Suprapubic skin (tissue), 4 donors: ENCODE data around the gene SCARB1. TPM values are rescaled to one million over a fixed set of nuclear protein-coding genes. Genes with fewer than 3 reads are reported as not detected.

Source experiments
- DNase-seq, 2 donors: peaks; one replicate each; pipeline ENCODE4 v3.0.0-alpha.2; 2019; ENCODE audit warnings: low spot score in 2 of 2
- H3K27ac ChIP-seq: fragments of 200-600 bp; sonication (generic); one replicate; pipeline ENCODE4 v1.5.1; 2019
- H3K27me3 ChIP-seq: fragments of 200-600 bp; sonication (generic); one replicate; pipeline ENCODE4 v1.5.1; 2019
- H3K36me3 ChIP-seq: fragments of 200-600 bp; sonication (generic); one replicate; pipeline ENCODE4 v1.5.1; 2019
- H3K4me1 ChIP-seq: fragments of 200-600 bp; sonication (generic); one replicate; pipeline ENCODE4 v1.5.1; 2019
- H3K4me3 ChIP-seq: fragments of 200-600 bp; sonication (generic); one replicate; pipeline ENCODE4 v1.5.1; 2019; ENCODE audit warnings: mild to moderate bottlenecking
- H3K9me3 ChIP-seq: fragments of 200-600 bp; sonication (generic); one replicate; pipeline ENCODE4 v1.5.1; 2019
- EP300 ChIP-seq: sonication (generic); formaldehyde crosslinking; IDR thresholded peaks from one replicate; pipeline ENCODE4 v1.6.1; 2017; ENCODE audit warnings: antibody characterized with exemption
- POLR2A ChIP-seq, 2 donors: fragments of 450-650 bp; IDR thresholded peaks; one replicate each; pipeline ENCODE4 v1.6.1; 2017; ENCODE audit warnings: antibody characterized with exemption in 2 of 2, mild to moderate bottlenecking in 2 of 2, moderate library complexity in 2 of 2
- POLR2AphosphoS5 ChIP-seq, 3 donors: sonication (generic); formaldehyde crosslinking; IDR thresholded peaks; one replicate each; pipeline ENCODE4 v1.6.1; 2017; ENCODE audit warnings: antibody characterized with exemption in 3 of 3
- WGBS: methylation state at CpG from one replicate; pipeline ENCODE4 v1.1.5; 2018; 5-methylcytosine and 5-hydroxymethylcytosine counted together
- total RNA-seq, 4 donors: library from RNA; depleted of rRNA; stranded (reverse); fragments of >200 nt; gene quantifications; one replicate each; pipeline ENCODE4 v1.1.0, GENCODE V29; 2016
- TF ChIP-seq, protein P1 (sequence below), 2 donors: fragments of 200-600 bp in 1 of 2; fragments of 450-650 bp in 1 of 2; sonication (generic) in 1 of 2; IDR thresholded peaks; one replicate each; pipeline ENCODE4 v1.5.1; 2016 to 2019; ENCODE audit warnings: antibody characterized with exemption in 2 of 2, mild to moderate bottlenecking in 1 of 2, moderate library complexity in 1 of 2

The SCARB1 gene
- total RNA-seq, 4 donors from 2014 or later: 25.6 to 38.1 (median 29.0) TPM

DNA sequence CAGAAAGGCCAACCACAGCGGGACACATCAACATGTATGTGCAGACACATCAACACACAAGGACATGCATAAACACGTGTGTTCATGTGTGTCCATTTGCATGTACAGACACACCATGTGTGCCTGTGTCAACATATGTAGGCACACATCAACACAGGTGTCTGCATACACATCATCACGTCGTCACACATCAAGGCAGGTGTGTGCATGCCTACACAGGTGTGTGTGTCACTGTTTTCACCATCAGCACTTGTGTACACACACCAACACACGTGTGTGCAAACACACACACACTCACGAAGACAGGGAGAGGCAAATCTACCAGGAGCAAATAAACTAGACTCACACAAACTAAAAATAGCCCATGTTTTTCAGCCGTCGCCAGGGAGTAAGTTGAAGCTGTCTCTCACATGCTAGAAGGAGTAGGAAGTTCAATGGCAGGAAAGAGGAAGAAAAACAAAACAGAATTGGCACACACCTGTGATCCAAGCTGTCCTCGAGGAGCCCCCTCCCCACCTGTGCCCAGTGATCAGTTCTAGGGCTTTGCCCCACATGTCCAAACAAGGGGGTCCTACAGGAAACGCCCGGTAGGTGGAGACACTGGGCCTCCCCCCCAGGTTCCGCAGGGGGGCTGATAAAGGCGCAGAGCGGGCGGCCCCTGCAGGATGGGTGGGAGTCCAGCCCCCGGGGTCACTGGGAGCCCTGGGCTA is 7.4 kb downstream of the SCARB1 start:
- Histone ChIP-seq H3K4me3 (no peak overlapping the region), H3K4me1 (peaks cover 28% of the 10 kb centered on the region), H3K36me3 (no peaks in the 10 kb centered on the region), H3K27me3 (no peaks in the 10 kb centered on the region), H3K27ac (no peak overlapping the region), H3K9me3 (no peaks in the 10 kb centered on the region)
- no peak for DNase-seq
- 65% methylated on average over 16 of the region's 16 CpGs for WGBS
- TF ChIP-seq, protein P1, sequence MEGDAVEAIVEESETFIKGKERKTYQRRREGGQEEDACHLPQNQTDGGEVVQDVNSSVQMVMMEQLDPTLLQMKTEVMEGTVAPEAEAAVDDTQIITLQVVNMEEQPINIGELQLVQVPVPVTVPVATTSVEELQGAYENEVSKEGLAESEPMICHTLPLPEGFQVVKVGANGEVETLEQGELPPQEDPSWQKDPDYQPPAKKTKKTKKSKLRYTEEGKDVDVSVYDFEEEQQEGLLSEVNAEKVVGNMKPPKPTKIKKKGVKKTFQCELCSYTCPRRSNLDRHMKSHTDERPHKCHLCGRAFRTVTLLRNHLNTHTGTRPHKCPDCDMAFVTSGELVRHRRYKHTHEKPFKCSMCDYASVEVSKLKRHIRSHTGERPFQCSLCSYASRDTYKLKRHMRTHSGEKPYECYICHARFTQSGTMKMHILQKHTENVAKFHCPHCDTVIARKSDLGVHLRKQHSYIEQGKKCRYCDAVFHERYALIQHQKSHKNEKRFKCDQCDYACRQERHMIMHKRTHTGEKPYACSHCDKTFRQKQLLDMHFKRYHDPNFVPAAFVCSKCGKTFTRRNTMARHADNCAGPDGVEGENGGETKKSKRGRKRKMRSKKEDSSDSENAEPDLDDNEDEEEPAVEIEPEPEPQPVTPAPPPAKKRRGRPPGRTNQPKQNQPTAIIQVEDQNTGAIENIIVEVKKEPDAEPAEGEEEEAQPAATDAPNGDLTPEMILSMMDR (IDR thresholded peaks at IDR 0.05): no peak
- TF ChIP-seq POLR2AphosphoS5 (IDR thresholded peaks at IDR 0.05) (no peak), POLR2A (IDR thresholded peaks at IDR 0.05) (no peak)

DNA sequence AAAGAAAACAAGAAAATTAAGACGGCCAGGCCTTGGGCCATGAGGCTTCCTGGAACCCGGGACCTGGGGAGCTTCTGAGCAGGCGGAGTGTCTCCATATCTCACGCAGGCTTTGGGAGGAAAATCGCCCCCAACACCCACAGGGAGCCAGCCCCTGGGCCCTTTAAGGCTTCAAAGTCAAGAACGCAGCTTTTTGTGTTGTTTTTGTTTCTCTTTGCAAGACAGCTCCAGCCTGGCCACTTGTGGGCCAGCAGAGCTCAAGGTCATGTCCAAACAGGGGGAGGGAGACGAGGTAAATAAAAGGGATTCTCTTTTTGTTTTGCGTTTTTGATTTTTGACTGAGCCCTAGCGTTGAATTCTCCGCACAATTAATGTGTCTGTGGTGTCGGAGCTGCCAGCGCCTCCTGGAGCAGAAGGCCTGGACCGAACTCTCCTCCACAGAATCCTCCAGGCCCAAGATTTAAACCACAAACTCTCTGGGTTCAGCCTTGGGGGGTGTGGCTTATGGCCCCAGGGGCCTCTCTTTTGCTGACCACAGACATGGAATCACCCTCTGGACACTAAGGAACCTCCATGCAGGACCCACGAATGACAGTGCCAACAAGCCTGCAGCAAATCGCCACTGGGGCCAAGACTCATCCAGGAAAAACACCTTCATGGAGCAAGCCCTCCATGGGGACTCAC is 8.2 kb downstream of the SCARB1 start:
- Histone ChIP-seq H3K9me3 (no peaks in the 10 kb centered on the region), H3K36me3 (no peaks in the 10 kb centered on the region), H3K27ac (peak overlapping the region; percentile 21), H3K4me3 (no peak overlapping the region), H3K27me3 (no peaks in the 10 kb centered on the region), H3K4me1 (peaks cover 28% of the 10 kb centered on the region)
- WGBS: 84% methylated on average over 15 of the region's 15 CpGs
- no peak for DNase-seq
- no peak for TF ChIP-seq EP300
- no peak for TF ChIP-seq POLR2A (IDR thresholded peaks at IDR 0.05)
- TF ChIP-seq, protein P1 (IDR thresholded peaks at IDR 0.05): no peak
- TF ChIP-seq POLR2AphosphoS5 (IDR thresholded peaks at IDR 0.05): no peak

DNA sequence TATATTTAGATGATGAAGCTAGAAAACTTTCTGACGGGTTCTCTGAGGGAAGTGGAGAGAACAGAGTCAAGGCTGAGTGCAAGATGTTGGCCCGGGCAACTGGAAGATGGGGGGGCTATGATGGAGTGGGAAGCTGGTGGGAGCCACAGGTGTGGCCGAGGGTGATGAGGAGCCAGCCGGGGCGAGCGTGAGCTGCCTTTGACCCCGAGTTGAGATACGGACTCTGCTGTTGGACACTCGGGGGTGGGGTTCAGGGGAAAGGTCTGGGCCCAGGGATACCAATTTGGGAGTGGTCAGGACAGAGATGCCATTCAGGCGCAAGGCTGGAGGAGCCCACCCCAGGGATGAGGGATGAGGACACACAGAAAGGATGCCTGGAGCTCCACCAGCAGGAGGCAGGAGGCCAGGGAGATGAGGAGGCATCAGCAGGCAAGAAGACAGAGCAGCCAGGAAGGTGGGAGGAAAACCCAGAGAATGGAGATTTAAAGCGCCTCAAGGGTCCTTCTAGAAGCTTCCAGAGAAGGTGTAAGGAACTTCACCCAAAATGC is 9.0 kb downstream of the SCARB1 start:
- H3K4me3 ChIP-seq: no peak overlapping the region
- no peaks in the 10 kb centered on the region for H3K36me3 ChIP-seq
- DNase-seq: no peak
- TF ChIP-seq EP300: no peak
- no peak for TF ChIP-seq POLR2A (IDR thresholded peaks at IDR 0.05)
- no peak for TF ChIP-seq POLR2AphosphoS5 (IDR thresholded peaks at IDR 0.05)
- TF ChIP-seq, protein P1 (IDR thresholded peaks at IDR 0.05): no peak
- no peak overlapping the region for H3K27ac ChIP-seq
- H3K4me1 ChIP-seq: peaks cover 28% of the 10 kb centered on the region
- H3K9me3 ChIP-seq: no peaks in the 10 kb centered on the region
- H3K27me3 ChIP-seq: no peaks in the 10 kb centered on the region
- WGBS: 92% methylated on average over 11 of the region's 11 CpGs

DNA sequence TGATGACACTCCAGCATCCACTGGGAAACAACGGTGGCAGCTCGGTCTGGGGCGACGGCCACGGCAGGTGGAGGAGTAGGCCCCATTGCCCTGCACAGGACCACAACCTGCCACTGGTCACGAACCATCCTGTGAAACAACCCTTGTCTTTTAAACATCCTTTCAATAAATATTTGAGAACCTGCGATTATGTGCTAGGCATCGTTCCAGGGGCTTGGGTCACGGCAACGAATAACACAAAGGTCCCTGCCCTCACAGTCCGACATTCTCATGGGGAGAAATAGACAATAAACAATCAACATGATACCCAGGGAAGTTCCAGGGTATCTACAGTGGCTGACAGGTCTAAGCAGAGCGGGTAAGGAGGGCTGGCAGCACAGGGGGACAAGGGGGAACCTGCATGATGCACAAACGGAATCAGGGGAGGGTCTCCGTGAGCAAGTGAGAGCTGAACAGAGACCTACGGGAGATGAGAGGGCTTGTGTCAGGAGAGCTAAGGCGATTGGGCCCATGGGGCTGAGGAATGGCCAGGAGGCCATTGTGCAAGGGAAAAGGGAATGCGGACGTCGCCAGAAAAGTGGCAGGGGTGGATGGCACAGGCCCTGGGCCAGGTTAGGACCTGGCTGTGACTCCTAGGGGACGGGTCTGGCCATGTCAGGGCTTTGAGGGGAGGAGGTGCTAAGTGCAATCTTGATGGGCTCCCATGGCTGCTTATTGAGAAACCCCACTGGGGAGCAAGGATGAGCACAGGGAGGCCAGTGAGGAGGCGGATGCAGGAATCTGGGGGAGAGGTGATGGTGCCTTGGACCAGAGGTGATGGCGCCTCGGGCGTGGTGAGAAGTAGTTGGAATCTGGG is 9.7 kb downstream of the SCARB1 start:
- Histone ChIP-seq H3K27me3 (no peaks in the 10 kb centered on the region), H3K4me3 (no peak overlapping the region), H3K27ac (no peak overlapping the region), H3K36me3 (no peaks in the 10 kb centered on the region), H3K4me1 (peaks cover 28% of the 10 kb centered on the region), H3K9me3 (no peaks in the 10 kb centered on the region)
- WGBS: 81% methylated on average over 23 of the region's 24 CpGs
- no peak for TF ChIP-seq POLR2AphosphoS5 (IDR thresholded peaks at IDR 0.05)
- TF ChIP-seq, protein P1 (IDR thresholded peaks at IDR 0.05): no peak
- no peak for TF ChIP-seq POLR2A (IDR thresholded peaks at IDR 0.05)
- no peak for TF ChIP-seq EP300
- no peak for DNase-seq
